Measurements from ENCODE around the gene NT5C2. TPM values are rescaled to one million over a fixed set of nuclear protein-coding genes. Genes with fewer than 3 reads are reported as not detected.

The NT5C2 gene
- polyA plus RNA-seq, 1 of the 3 experiments (the other 2 are of a cell fraction) = 29.6 TPM

DNA sequence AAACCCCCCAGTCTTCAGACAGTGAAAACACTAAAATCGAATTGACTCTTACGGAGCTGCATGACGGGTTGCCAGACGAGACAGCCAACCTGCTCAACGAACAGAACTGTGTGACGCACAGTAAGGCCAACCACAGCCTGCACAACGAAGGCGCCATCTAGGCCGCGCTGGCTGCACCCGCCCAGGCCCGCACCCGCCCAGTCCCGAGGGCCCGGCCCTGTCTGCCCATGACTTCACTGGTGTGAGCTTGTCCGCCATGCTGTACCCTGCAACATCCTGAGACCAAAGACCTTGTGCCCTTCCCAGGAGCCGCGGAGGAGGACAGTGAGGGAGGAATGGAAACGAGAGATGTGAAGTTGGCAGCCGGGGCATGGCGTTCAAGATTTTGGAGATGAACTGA lies 116.1 kb downstream of the NT5C2 start:
- WGBS (ENCODE audit: low lambda C conversion rate) = 97% methylated on average over 12 of the region's 21 CpGs
- Histone ChIP-seq H3K4me3 (ENCODE audit: low read depth in 2 of 2, low read length in 1 of 2) (no peak overlapping the region), H3K27me3 (ENCODE audit: insufficient read depth) (no peaks in the 10 kb centered on the region), H2AFZ (ENCODE audit: low read depth) (no peak overlapping the region), H3K27ac (ENCODE audit: low read depth in 2 of 2, low read length in 1 of 2) (no peak overlapping the region), H3K9me3 (no peaks in the 10 kb centered on the region), H3K9ac (no peak overlapping the region), H3K4me2 (no peak overlapping the region), H4K20me1 (ENCODE audit: insufficient read depth) (no peaks in the 10 kb centered on the region), H3K36me3 (replicated peaks in 1 of 2; ENCODE audit: control insufficient read depth in 1 of 2, insufficient read depth in 2 of 2, low read length in 1 of 2) (peaks cover 0 to 9% of the 10 kb centered on the region in 2 experiments), H3K4me1 (ENCODE audit: control insufficient read depth in 1 of 2, insufficient read depth in 2 of 2, low read depth in 1 of 2, low read length in 1 of 2) (no peaks in the 10 kb centered on the region), H3K9me2 (no peaks in the 10 kb centered on the region), H3K79me2 (ENCODE audit: insufficient read depth) (no peaks in the 10 kb centered on the region), H3F3A (replicated peaks; ENCODE audit: insufficient read depth) (no peaks in the 10 kb centered on the region)
- TF ChIP-seq JUND (IDR thresholded peaks at IDR 0.05) (no peak), SIN3A (IDR thresholded peaks at IDR 0.05; ENCODE audit: borderline replicate concordance, low read depth, low read length) (no peak), POLR2AphosphoS5 (IDR thresholded peaks at IDR 0.05; ENCODE audit: low read depth, low read length) (no peak)
- TF ChIP-seq, protein P1, sequence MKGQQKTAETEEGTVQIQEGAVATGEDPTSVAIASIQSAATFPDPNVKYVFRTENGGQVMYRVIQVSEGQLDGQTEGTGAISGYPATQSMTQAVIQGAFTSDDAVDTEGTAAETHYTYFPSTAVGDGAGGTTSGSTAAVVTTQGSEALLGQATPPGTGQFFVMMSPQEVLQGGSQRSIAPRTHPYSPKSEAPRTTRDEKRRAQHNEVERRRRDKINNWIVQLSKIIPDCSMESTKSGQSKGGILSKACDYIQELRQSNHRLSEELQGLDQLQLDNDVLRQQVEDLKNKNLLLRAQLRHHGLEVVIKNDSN (IDR thresholded peaks at IDR 0.05; ENCODE audit: borderline replicate concordance, low read depth) = no peak
- DNase-seq = no peak
- CTCF ChIA-PET = interaction anchor here (1.3 to 20.8 kb wide), 2 partner anchors 10 to 160 kb away, joined by 4 to 264 read pairs; partner anchors contain the start of gene CNNM2
- POLR2A ChIA-PET = no interaction called here

DNA sequence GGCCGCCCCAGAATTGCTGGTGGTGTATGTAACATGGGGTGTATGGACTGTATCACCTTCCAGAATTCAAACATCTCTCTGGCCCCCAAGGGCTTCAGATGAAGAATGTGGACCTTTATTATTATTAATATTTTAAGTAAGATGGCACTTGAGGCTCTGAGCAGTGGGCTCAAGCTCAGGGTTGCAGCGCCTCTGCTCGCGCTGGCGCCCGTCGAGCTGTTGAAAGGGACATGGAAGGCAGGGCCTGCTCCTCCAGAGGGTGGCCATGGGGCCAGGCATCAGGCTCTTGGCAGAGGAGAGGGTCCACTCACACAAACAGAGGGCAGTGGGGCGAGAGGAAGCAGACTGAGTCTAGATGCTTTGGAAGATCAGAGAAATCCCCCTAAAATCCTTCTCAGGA lies 120.2 kb downstream of the NT5C2 start:
- TF ChIP-seq TCF12 (IDR thresholded peaks at IDR 0.05) (no peak), CHD2 (IDR thresholded peaks at IDR 0.05; ENCODE audit: low read length, partially characterized antibody) (no peak), MEF2A (IDR thresholded peaks at IDR 0.05; ENCODE audit: borderline replicate concordance, low read depth) (no peak), FOXM1 (IDR thresholded peaks at IDR 0.05; ENCODE audit: low read depth) (no peak), SMC3 (IDR thresholded peaks at IDR 0.05; ENCODE audit: low read depth, low read length) (no peak), MXI1 (IDR thresholded peaks at IDR 0.05; ENCODE audit: low read depth, low read length) (no peak), RCOR1 (IDR thresholded peaks at IDR 0.05; ENCODE audit: low read length) (no peak), RAD21 (IDR thresholded peaks at IDR 0.05; ENCODE audit: low read length) (no peak), RXRA (IDR thresholded peaks at IDR 0.05; ENCODE audit: borderline replicate concordance, low read depth) (no peak), RFX5 (IDR thresholded peaks at IDR 0.05; ENCODE audit: low read length) (no peak), POLR2AphosphoS5 (IDR thresholded peaks at IDR 0.05; ENCODE audit: low read depth, low read length) (no peak), EP300 (IDR thresholded peaks at IDR 0.05; ENCODE audit: borderline replicate concordance in 1 of 2, low read depth in 1 of 2, low read length in 1 of 2) (no peak), GABPA (IDR thresholded peaks at IDR 0.05; ENCODE audit: low read depth) (no peak), TAF1 (IDR thresholded peaks at IDR 0.05; ENCODE audit: borderline replicate concordance, low read depth, low read length) (no peak), NRF1 (IDR thresholded peaks at IDR 0.05; ENCODE audit: low read depth, low read length) (no peak)
- TF ChIP-seq, protein P2, sequence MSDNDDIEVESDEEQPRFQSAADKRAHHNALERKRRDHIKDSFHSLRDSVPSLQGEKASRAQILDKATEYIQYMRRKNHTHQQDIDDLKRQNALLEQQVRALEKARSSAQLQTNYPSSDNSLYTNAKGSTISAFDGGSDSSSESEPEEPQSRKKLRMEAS (IDR thresholded peaks at IDR 0.05; ENCODE audit: low read depth) = no peak
- TF ChIP-seq, protein P1 (IDR thresholded peaks at IDR 0.05; ENCODE audit: borderline replicate concordance, low read depth) = no peak
- TF ChIP-seq, protein P3, sequence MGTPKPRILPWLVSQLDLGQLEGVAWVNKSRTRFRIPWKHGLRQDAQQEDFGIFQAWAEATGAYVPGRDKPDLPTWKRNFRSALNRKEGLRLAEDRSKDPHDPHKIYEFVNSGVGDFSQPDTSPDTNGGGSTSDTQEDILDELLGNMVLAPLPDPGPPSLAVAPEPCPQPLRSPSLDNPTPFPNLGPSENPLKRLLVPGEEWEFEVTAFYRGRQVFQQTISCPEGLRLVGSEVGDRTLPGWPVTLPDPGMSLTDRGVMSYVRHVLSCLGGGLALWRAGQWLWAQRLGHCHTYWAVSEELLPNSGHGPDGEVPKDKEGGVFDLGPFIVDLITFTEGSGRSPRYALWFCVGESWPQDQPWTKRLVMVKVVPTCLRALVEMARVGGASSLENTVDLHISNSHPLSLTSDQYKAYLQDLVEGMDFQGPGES (IDR thresholded peaks at IDR 0.05; ENCODE audit: low read depth, low read length) = no peak
- TF ChIP-seq, protein P4, sequence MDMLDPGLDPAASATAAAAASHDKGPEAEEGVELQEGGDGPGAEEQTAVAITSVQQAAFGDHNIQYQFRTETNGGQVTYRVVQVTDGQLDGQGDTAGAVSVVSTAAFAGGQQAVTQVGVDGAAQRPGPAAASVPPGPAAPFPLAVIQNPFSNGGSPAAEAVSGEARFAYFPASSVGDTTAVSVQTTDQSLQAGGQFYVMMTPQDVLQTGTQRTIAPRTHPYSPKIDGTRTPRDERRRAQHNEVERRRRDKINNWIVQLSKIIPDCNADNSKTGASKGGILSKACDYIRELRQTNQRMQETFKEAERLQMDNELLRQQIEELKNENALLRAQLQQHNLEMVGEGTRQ (IDR thresholded peaks at IDR 0.05; ENCODE audit: borderline replicate concordance, low read depth, low read length) = no peak
- H3K4me3 ChIP-seq (ENCODE audit: low read depth in 2 of 2, low read length in 1 of 2) = no peak overlapping the region
- H3K27ac ChIP-seq (ENCODE audit: low read depth in 2 of 2, low read length in 1 of 2) = no peak overlapping the region
- ChIA-PET CTCF (interaction anchor here (0.9 to 20.8 kb wide), 5 partner anchors 13 to 261 kb away, joined by 3 to 264 read pairs (median 5); partner anchors contain the start of gene CNNM2), POLR2A (no interaction called here)
- H3K36me3 ChIP-seq (replicated peaks in 1 of 2; ENCODE audit: control insufficient read depth in 1 of 2, insufficient read depth in 2 of 2, low read length in 1 of 2) = peaks cover 0 to 9% of the 10 kb centered on the region in 2 experiments
- no peaks in the 10 kb centered on the region for H3K27me3 ChIP-seq (ENCODE audit: insufficient read depth)
- no peak overlapping the region for H2AFZ ChIP-seq (ENCODE audit: low read depth)
- no peaks in the 10 kb centered on the region for H3K9me3 ChIP-seq
- WGBS (ENCODE audit: low lambda C conversion rate) = 94% methylated on average over 8 of the region's 8 CpGs
- no peaks in the 10 kb centered on the region for H3F3A ChIP-seq (replicated peaks; ENCODE audit: insufficient read depth)
- H3K9me2 ChIP-seq = no peaks in the 10 kb centered on the region
- no peaks in the 10 kb centered on the region for H3K79me2 ChIP-seq (ENCODE audit: insufficient read depth)
- peaks cover 0 to 4% of the 10 kb centered on the region in 2 experiments; a peak in 1 of 4 replicates for H3K4me1 ChIP-seq (ENCODE audit: control insufficient read depth in 1 of 2, insufficient read depth in 2 of 2, low read depth in 1 of 2, low read length in 1 of 2)
- H3K4me2 ChIP-seq = no peak overlapping the region
- DNase-seq = no peak
- no peaks in the 10 kb centered on the region for H4K20me1 ChIP-seq (ENCODE audit: insufficient read depth)
- no peak overlapping the region for H3K9ac ChIP-seq

Data from SK-N-SH (cell line).